PC-9 (cell line): ENCODE data around the gene ADAMTS2. TPM values are rescaled to one million over a fixed set of nuclear protein-coding genes. Genes with fewer than 3 reads are reported as not detected.

ENCODE experiments used
- BruUV-seq: library from RNA; stranded (reverse); fragments of 400-500 nt; replicated peaks from 2 replicates; lab custom pipeline; 2021; lab: Mats Ljungman, UMichigan
- CTCF ChIA-PET: fragments of 300-600 bp; sonication (Branson Sonifier 250); formaldehyde crosslinking; loops from one replicate; lab custom pipeline; 2022; ENCODE audit warnings: antibody characterized with exemption; lab: Charles Lee
- POLR2A ChIA-PET: fragments of 300-600 bp; sonication (Branson Sonifier 250); formaldehyde crosslinking; loops from one replicate; lab custom pipeline; 2022; ENCODE audit warnings: antibody characterized with exemption; ENCODE audit not compliant: unreplicated experiment; lab: Charles Lee
- DNase-seq, 2 experiments: peaks; one replicate each; pipeline versions ENCODE4 v3.0.0 to v3.0.0-alpha.2; 2015 to 2022; ENCODE audit warnings: mixed read lengths in 1 of 2
- H2AFZ ChIP-seq: fragments of 200-600 bp; sonication (generic); 2 replicates; pipeline ENCODE4 v1.8.1; 2017; ENCODE audit warnings: antibody characterized with exemption
- H3F3A ChIP-seq: fragments of 200-600 bp; sonication (generic); 2 replicates; pipeline ENCODE4 v1.8.1; 2017; ENCODE audit warnings: antibody characterized with exemption, mild to moderate bottlenecking, low read depth; ENCODE audit not compliant: insufficient read depth
- H3K27ac ChIP-seq: fragments of 200-600 bp; sonication (generic); 2 replicates; pipeline ENCODE4 v1.6.1; 2016; ENCODE audit warnings: mixed run types
- H3K27me3 ChIP-seq: fragments of 200-600 bp; sonication (generic); 2 replicates; pipeline ENCODE4 v1.6.1; 2016; ENCODE audit warnings: low read depth, mixed run types; ENCODE audit not compliant: insufficient read depth
- H3K36me3 ChIP-seq: fragments of 200-600 bp; sonication (generic); 2 replicates; pipeline ENCODE4 v1.6.1; 2016; ENCODE audit warnings: low read depth, mixed run types
- H3K4me1 ChIP-seq: fragments of 200-600 bp; sonication (generic); replicated peaks from 2 replicates; pipeline ENCODE4 v1.6.1; 2016; ENCODE audit warnings: mixed run types; ENCODE audit not compliant: insufficient read depth
- H3K4me2 ChIP-seq: fragments of 200-600 bp; sonication (generic); 2 replicates; pipeline ENCODE4 v1.6.1; 2017; ENCODE audit warnings: mixed run types
- H3K4me3 ChIP-seq: fragments of 200-600 bp; sonication (generic); 2 replicates; pipeline ENCODE4 v1.6.1; 2016; ENCODE audit warnings: mixed run types
- H3K79me2 ChIP-seq: fragments of 200-600 bp; sonication (generic); 2 replicates; pipeline ENCODE4 v1.6.1; 2017; ENCODE audit warnings: low read depth, mixed run types
- H3K9me2 ChIP-seq: fragments of 200-600 bp; sonication (generic); 2 replicates; pipeline ENCODE4 v1.8.1; 2017; ENCODE audit warnings: mild to moderate bottlenecking; ENCODE audit not compliant: insufficient read depth
- H3K9me3 ChIP-seq: fragments of 200-600 bp; sonication (generic); 2 replicates; pipeline ENCODE4 v1.8.1; 2016; ENCODE audit warnings: low read depth; ENCODE audit not compliant: insufficient read depth
- H4K20me1 ChIP-seq: fragments of 200-600 bp; sonication (generic); 2 replicates; pipeline ENCODE4 v1.8.1; 2017; ENCODE audit not compliant: insufficient read depth
- EZH2 ChIP-seq: fragments of 200-600 bp; sonication (generic); IDR thresholded peaks from 2 replicates; pipeline ENCODE4 v1.8.0; 2017; ENCODE audit warnings: antibody characterized with exemption, low read depth
- intact Hi-C: fragments of 100-400 bp; cut with micrococcal nuclease; formaldehyde crosslinking; loops from one replicate; pipeline ENCODE4 v1.10.0; 2022; ENCODE audit not compliant: unreplicated experiment
- total RNA-seq: library from RNA; stranded (reverse); gene quantifications from 2 replicates; pipeline ENCODE4 v1.2.3, GENCODE V29; 2021
- TF ChIP-seq, protein P1 (sequence below): fragments of 200-600 bp; sonication (generic); conservative IDR thresholded peaks from 2 replicates; pipeline ENCODE4 v1.6.1; 2017; ENCODE audit warnings: mixed run types, antibody characterized with exemption, mild to moderate bottlenecking, moderate library complexity

The ADAMTS2 gene
- total RNA-seq, 1 experiment from 2014 or later = not detected

DNA sequence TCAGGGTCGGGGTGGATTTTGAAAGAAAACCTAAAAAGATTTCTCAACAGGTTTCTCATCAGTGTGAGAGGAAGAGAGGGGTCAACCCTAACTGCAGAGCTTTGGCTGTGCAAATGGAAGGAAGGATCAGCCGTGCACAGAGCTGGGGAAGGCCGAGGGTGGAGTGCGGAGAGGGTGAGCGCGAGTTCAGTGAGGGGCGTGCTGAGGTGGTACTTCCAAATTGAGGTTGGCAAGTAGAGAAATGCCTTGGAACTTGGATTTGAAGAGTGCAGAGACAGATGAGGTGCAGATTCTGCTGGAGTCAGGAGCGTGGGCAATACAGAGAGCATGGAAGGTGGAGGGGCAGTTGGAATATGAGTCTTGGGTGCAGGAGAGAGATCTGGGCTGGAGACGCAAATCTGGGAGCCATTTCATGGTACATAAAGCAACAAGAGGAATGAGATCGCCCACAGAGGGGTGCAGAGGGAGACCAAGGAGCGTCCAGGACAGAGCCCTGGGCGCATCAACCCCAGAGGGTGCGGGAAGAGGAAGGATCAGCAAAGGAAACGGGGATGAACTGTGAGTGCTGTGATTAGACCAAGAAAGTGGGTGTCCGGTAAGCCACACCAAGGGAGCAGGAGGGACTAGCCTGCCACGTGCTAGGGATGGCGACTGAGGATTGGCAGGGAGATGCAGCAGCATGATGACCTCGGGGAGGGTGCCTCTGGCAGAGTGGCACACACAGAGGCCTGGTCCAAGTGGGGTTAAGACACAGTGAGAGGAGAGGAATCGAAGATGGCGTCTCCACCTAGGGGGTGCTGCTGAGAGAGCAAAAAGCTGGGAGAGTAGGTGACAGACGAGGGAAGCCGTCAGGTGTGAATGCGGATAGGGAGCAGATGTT lies 105.8 kb downstream of the ADAMTS2 start:
- intact Hi-C loops = no loop called here
- Histone ChIP-seq H3K4me1 (no peaks in the 10 kb centered on the region), H3K4me3 (no peak overlapping the region), H3F3A (no peaks in the 10 kb centered on the region), H3K9me3 (no peaks in the 10 kb centered on the region), H3K79me2 (no peaks in the 10 kb centered on the region), H3K4me2 (no peak overlapping the region), H2AFZ (no peak overlapping the region), H3K9me2 (no peaks in the 10 kb centered on the region), H4K20me1 (no peaks in the 10 kb centered on the region), H3K27ac (no peak overlapping the region), H3K36me3 (no peaks in the 10 kb centered on the region), H3K27me3 (peaks cover 96% of the 10 kb centered on the region)
- CTCF ChIA-PET = no interaction called here
- TF ChIP-seq, protein P1, sequence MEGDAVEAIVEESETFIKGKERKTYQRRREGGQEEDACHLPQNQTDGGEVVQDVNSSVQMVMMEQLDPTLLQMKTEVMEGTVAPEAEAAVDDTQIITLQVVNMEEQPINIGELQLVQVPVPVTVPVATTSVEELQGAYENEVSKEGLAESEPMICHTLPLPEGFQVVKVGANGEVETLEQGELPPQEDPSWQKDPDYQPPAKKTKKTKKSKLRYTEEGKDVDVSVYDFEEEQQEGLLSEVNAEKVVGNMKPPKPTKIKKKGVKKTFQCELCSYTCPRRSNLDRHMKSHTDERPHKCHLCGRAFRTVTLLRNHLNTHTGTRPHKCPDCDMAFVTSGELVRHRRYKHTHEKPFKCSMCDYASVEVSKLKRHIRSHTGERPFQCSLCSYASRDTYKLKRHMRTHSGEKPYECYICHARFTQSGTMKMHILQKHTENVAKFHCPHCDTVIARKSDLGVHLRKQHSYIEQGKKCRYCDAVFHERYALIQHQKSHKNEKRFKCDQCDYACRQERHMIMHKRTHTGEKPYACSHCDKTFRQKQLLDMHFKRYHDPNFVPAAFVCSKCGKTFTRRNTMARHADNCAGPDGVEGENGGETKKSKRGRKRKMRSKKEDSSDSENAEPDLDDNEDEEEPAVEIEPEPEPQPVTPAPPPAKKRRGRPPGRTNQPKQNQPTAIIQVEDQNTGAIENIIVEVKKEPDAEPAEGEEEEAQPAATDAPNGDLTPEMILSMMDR = no peak
- no peak for TF ChIP-seq EZH2
- no peak for DNase-seq
- no TSS peak for BruUV-seq
- POLR2A ChIA-PET = no interaction called here

DNA sequence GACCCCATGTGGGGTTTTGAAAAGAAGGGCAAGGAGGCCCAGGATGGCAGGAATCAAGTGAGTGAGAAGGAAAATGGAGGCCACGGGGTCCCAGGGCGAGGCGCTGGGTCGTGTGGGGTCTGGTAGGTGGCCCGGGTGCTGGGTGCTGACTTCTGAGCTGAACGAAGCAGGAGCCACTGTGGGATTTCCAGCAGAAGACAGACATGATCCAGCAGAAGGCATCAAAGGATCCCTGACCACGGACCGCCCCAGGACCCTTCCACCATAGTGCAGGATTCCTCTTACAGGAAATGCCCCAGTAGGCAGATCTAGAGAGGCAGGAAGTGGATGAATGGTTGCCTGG lies 106.7 kb downstream of the ADAMTS2 start:
- intact Hi-C loops = no loop called here
- Histone ChIP-seq H3K4me2 (no peak overlapping the region), H3K27me3 (peaks cover 96% of the 10 kb centered on the region), H3K27ac (no peak overlapping the region), H3K4me3 (no peak overlapping the region), H2AFZ (no peak overlapping the region), H3K79me2 (no peaks in the 10 kb centered on the region), H3K9me3 (no peaks in the 10 kb centered on the region), H3K4me1 (no peaks in the 10 kb centered on the region), H3F3A (no peaks in the 10 kb centered on the region), H3K9me2 (no peaks in the 10 kb centered on the region), H3K36me3 (no peaks in the 10 kb centered on the region), H4K20me1 (no peaks in the 10 kb centered on the region)
- no peak for DNase-seq
- ChIA-PET POLR2A (no interaction called here), CTCF (no interaction called here)
- BruUV-seq = no TSS peak
- TF ChIP-seq, protein P1 = no peak
- no peak for TF ChIP-seq EZH2

DNA sequence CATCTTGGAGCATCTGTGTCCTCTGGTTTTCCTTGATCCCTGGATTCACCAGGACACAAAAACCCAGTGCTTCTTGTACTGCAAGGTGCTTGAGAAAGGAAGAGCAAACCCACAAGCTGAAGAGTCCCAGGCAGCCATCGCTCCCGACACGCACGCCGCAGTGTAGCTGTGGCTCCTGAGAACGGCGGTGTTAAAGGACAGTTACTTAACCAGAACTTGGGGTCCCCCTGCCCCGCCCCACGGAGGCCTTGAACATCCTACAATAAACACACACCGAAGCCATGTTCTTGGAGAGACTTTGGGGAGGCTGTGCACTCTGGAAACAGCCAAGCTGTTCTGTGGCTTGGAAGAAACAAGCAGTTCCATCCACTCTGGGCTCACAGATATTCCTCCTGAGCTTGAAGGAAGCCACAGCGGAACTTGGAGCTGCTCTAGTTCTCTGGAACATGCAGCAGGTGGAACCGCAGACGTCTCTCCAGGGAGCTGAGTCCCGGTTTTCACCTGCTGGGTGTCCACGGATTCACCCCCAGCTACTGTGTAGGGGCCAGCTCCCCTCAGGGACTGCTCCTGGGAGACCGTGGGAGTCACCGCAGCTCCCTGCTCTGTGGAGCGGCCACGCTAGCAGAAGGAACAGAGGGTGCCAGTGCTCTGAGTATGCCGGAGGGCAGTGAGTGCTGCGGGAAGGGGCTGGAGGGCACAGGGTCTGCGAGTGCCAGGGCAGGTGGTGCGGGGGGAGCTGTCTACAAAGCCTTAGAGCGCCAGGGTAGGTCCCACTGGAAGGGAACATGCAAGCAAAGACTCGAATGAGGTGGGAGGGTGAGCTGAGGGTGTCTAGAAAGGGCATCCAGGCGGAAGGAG lies 107.3 kb downstream of the ADAMTS2 start:
- Histone ChIP-seq H3K36me3 (no peaks in the 10 kb centered on the region), H4K20me1 (no peaks in the 10 kb centered on the region), H3F3A (no peaks in the 10 kb centered on the region), H2AFZ (no peak overlapping the region), H3K27ac (no peak overlapping the region), H3K9me2 (no peaks in the 10 kb centered on the region), H3K79me2 (no peaks in the 10 kb centered on the region), H3K4me2 (no peak overlapping the region), H3K4me1 (no peaks in the 10 kb centered on the region), H3K9me3 (no peaks in the 10 kb centered on the region), H3K4me3 (no peak overlapping the region), H3K27me3 (peaks cover 96% of the 10 kb centered on the region)
- no peak for DNase-seq
- TF ChIP-seq EZH2 = no peak
- TF ChIP-seq, protein P1 = no peak
- intact Hi-C loops = no loop called here
- ChIA-PET POLR2A (no interaction called here), CTCF (no interaction called here)
- BruUV-seq = no TSS peak
